Measurements from ENCODE around the gene WNT10A. TPM values are rescaled to one million over a fixed set of nuclear protein-coding genes. Genes with fewer than 3 reads are reported as not detected.

The WNT10A gene
- total and polyA plus RNA-seq, 2 of the 8 experiments (the other 6 are each of a cell fraction or from before 2014, with no cell fraction given): 0.05 TPM; not detected in 1

DNA sequence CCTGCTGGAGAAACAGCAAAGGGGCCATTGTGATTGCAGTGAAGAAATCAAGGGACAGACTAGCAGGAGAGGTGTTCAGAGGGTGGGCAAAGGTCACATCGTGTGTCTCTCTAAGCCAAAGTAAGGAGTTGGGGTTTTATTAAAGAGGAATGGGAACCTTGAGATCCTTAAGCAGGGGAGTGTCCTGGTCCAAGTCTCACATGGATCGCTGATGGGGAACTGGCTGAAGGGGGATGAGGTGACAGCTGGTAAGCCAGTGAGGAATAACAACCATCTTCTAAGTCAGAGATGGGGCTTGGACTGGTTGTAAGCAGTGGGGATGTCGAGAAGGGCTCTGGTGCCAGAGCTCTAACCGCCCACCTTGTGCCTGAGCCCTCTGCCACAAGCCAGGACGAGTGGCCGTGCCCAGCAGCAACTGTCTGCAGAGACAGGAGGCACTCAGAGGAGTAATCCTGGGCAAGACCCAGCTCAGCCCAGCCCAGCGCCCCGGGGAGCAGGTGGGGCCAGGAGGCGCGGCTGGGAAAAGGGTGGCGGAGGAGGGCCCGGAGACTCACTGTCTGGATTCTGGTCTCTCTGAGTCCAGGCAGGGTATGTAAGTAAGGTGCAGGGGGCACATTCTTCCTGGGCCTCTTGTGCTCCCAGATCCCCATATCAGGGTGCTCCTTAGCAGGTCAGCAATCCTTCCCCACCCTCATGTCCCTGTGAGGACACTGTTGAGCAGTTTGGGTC lies 13.7 kb downstream of the WNT10A start:
- Histone ChIP-seq H3K56ac (replicated peaks; ENCODE audit: insufficient read length, low read depth, low read length) (no peak overlapping the region), H4K20me1 (replicated peaks in 1 of 2; ENCODE audit: control insufficient read depth in 1 of 2, insufficient read depth in 2 of 2, low read length in 2 of 2) (peaks cover 11 to 15% of the 10 kb centered on the region in 2 experiments), H3K27ac (ENCODE audit: low read depth, low read length) (no peak overlapping the region), H3K9ac (replicated peaks in 1 of 4; ENCODE audit: extremely low read depth in 1 of 4, low read depth in 3 of 4, low read length in 3 of 4) (no peak overlapping the region), H2BK20ac (ENCODE audit: low read length) (0 out of 2 replicates have a peak overlapping the region, but pooled peaks have one; percentile 48), H3K9me3 (ENCODE audit: insufficient read depth in 2 of 2, low read depth in 1 of 2, low read length in 1 of 2) (no peaks in the 10 kb centered on the region; a peak in 1 of 4 replicates), H3K79me1 (ENCODE audit: low read depth, low read length) (no peaks in the 10 kb centered on the region), H3K18ac (ENCODE audit: extremely low read depth, low read length) (peak overlapping the region; percentile 51), H2BK5ac (ENCODE audit: low read depth, low read length) (no peak overlapping the region; the same call in 1 of the 2 replicates), H3K23ac (ENCODE audit: insufficient read length) (no peak overlapping the region), H4K91ac (replicated peaks; ENCODE audit: insufficient read length, low read length) (no peak overlapping the region), H4K5ac (ENCODE audit: insufficient read length, low read depth, low read length) (no peak overlapping the region), H3K23me2 (ENCODE audit: low read depth, low read length) (peaks cover 4% of the 10 kb centered on the region; the same call in 1 of the 2 replicates), H2AK5ac (ENCODE audit: low read depth, low read length) (peak overlapping the region; percentile 1; the same call in 1 of the 2 replicates), H3K4me2 (ENCODE audit: insufficient read depth in 1 of 2, low read depth in 2 of 2, low read length in 2 of 2) (no peak overlapping the region; a peak in 2 of 4 replicates), H2AFZ (ENCODE audit: low read length) (no peak overlapping the region), H3K4ac (replicated peaks; ENCODE audit: insufficient read length, low read depth, low read length) (no peak overlapping the region), H3K79me2 (ENCODE audit: control insufficient read depth in 1 of 2, insufficient read depth in 2 of 2, low read length in 2 of 2) (no peaks in the 10 kb centered on the region), H2BK120ac (replicated peaks; ENCODE audit: low read depth, low read length) (no peak overlapping the region), H3K27me3 (replicated peaks in 1 of 4; ENCODE audit: control insufficient read depth in 3 of 4, extremely low read depth in 1 of 4, insufficient read depth in 3 of 4, low read length in 3 of 4) (peaks cover 88 to 100% (median 98%) of the 10 kb centered on the region in 4 experiments), H2BK15ac (ENCODE audit: low read length) (0 out of 2 replicates have a peak overlapping the region, but pooled peaks have one; percentile 72), H3K14ac (ENCODE audit: insufficient read length) (no peak overlapping the region), H3K36me3 (ENCODE audit: control insufficient read depth in 2 of 4, insufficient read depth in 4 of 4, low read length in 3 of 4) (no peaks in the 10 kb centered on the region), H3K4me1 (replicated peaks in 1 of 4; ENCODE audit: control insufficient read depth in 3 of 4, insufficient read depth in 4 of 4, low read length in 3 of 4) (peaks cover 3 to 49% (median 19%) of the 10 kb centered on the region in 4 experiments), H2BK12ac (ENCODE audit: low read depth, low read length) (peak overlapping the region; percentile 87; the same call in 1 of the 2 replicates), H3K4me3 (ENCODE audit: extremely low read depth in 1 of 4, insufficient read depth in 2 of 4, low read depth in 3 of 4, low read length in 4 of 4) (no peak overlapping the region), H4K8ac (ENCODE audit: extremely low read depth, insufficient read depth, low read length) (no peak overlapping the region)
- CTCF ChIA-PET (ENCODE audit: partially characterized antibody): interaction anchor here (0.6 to 17.9 kb wide), 11 partner anchors 14 to 108 kb away, joined by 3 to 783 read pairs (median 8); partner anchors contain the start of genes WNT10A and WNT6
- POLR2A ChIA-PET (ENCODE audit: partially characterized antibody): interaction anchor here (0.8 kb wide), 1 partner anchor 10 kb away, joined by 4 read pairs; no protein-coding TSS in a partner anchor
- FAIRE-seq (no peak), DNase-seq (ENCODE audit: low read depth in 1 of 2, low spot score in 2 of 2) (no peak)
- WGBS, 2 experiments (ENCODE audit: extremely low coverage in 1 of 2, insufficient coverage in 1 of 2, insufficient read length in 1 of 2, insufficient replicate concordance in 2 of 2, low coverage in 1 of 2, low lambda C conversion rate in 2 of 2, missing lambda C conversion rate in 1 of 2): 36% methylated on average over 12 of the region's 12 CpGs; no CpG with 5 or more reads in 1 of the 2 experiments
- TF ChIP-seq JUND (IDR thresholded peaks at IDR 0.05; ENCODE audit: low read length) (no peak), SP2 (IDR thresholded peaks at IDR 0.05; ENCODE audit: low read length) (no peak), YY1 (IDR thresholded peaks at IDR 0.05; ENCODE audit: low read depth, low read length) (no peak), CBX8 (IDR thresholded peaks at IDR 0.05; ENCODE audit: borderline replicate concordance, low read depth, low read length) (no peak), CBX5 (IDR thresholded peaks at IDR 0.05; ENCODE audit: low read depth, low read length) (no peak), RNF2 (IDR thresholded peaks at IDR 0.05; ENCODE audit: borderline replicate concordance, low read depth, low read length, missing control alignments, poor library complexity, severe bottlenecking) (peak; percentile 51), RBBP5 (IDR thresholded peaks at IDR 0.05; ENCODE audit: borderline replicate concordance, low read depth, low read length) (no peak), RFX5 (IDR thresholded peaks at IDR 0.05; ENCODE audit: borderline replicate concordance, low read depth, low read length) (no peak)
- TF ChIP-seq, protein P1, sequence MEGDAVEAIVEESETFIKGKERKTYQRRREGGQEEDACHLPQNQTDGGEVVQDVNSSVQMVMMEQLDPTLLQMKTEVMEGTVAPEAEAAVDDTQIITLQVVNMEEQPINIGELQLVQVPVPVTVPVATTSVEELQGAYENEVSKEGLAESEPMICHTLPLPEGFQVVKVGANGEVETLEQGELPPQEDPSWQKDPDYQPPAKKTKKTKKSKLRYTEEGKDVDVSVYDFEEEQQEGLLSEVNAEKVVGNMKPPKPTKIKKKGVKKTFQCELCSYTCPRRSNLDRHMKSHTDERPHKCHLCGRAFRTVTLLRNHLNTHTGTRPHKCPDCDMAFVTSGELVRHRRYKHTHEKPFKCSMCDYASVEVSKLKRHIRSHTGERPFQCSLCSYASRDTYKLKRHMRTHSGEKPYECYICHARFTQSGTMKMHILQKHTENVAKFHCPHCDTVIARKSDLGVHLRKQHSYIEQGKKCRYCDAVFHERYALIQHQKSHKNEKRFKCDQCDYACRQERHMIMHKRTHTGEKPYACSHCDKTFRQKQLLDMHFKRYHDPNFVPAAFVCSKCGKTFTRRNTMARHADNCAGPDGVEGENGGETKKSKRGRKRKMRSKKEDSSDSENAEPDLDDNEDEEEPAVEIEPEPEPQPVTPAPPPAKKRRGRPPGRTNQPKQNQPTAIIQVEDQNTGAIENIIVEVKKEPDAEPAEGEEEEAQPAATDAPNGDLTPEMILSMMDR (IDR thresholded peaks at IDR 0.05; ENCODE audit: control extremely low read depth in 1 of 3, insufficient read depth in 1 of 3, low read depth in 1 of 3, low read length in 3 of 3): no peak

Data from H1 (cell line).